ENCODE results near the gene GASK1B. TPM values are rescaled to one million over a fixed set of nuclear protein-coding genes. Genes with fewer than 3 reads are reported as not detected.
A peak's percentile ranks its signal among the peaks of the same experiment; 100 is the strongest.

The GASK1B gene
- 40.4 and 50.0 TPM in 2 replicates for total RNA-seq (2016; rRNA removed; fragmentation: Illumina TruSeq; extraction: Trizol)
- total RNA-seq (2016; cell fraction: cytosol; rRNA removed; fragmentation: Illumina TruSeq; extraction: Trizol; ENCODE audit: low read depth), result 2.5 and 3.1 TPM in 2 replicates
- total RNA-seq (2016; cell fraction: insoluble cytoplasmic fraction; rRNA removed; fragmentation: Illumina TruSeq; extraction: Trizol), result 35.3 and 52.8 TPM in 2 replicates
- 13.1 and 13.2 TPM in 2 replicates for total RNA-seq (2016; cell fraction: membrane; rRNA removed; fragmentation: Illumina TruSeq; extraction: Trizol)
- total RNA-seq (2016; cell fraction: nucleus; rRNA removed; fragmentation: Illumina TruSeq; extraction: Trizol), result 56.3 and 57.2 TPM in 2 replicates
- polyA plus RNA-seq (2011; rRNA removed), result 23.0 and 29.1 TPM in 2 replicates
- polyA plus RNA-seq (2011; cell fraction: cytosol; rRNA removed), result 16.9 and 19.4 TPM in 2 replicates
- 20.4 and 23.5 TPM in 2 replicates for polyA plus RNA-seq (2011; cell fraction: nucleus; rRNA removed)
- 24.3 and 25.1 TPM in 2 replicates for polyA plus RNA-seq (2012)
- polyA plus RNA-seq (2016; cell fraction: cytosol; fragmentation: Illumina TruSeq; extraction: Trizol; ENCODE audit: low read depth), result 1.6 and 1.7 TPM in 2 replicates
- polyA plus RNA-seq (2016; cell fraction: insoluble cytoplasmic fraction; fragmentation: Illumina TruSeq; extraction: Trizol; ENCODE audit: low read depth), result 38.9 and 44.5 TPM in 2 replicates
- 5.1 and 6.2 TPM in 2 replicates for polyA plus RNA-seq (2016; cell fraction: membrane; fragmentation: Illumina TruSeq; extraction: Trizol; ENCODE audit: low read depth)
- 47.6 and 48.5 TPM in 2 replicates for polyA plus RNA-seq (2016; cell fraction: nucleus; fragmentation: Illumina TruSeq; extraction: Trizol; ENCODE audit: insufficient read depth, low read depth)
- 0.05 and 56.5 TPM in 2 replicates for polyA minus RNA-seq (2011; rRNA and poly(A)+ RNA removed; ENCODE audit: low replicate concordance)
- polyA minus RNA-seq (2011; cell fraction: cytosol; rRNA and poly(A)+ RNA removed), result 51.6 and 55.0 TPM in 2 replicates
- polyA minus RNA-seq (2011; cell fraction: nucleus; rRNA and poly(A)+ RNA removed), result 104 and 111 TPM in 2 replicates
- percentile 93 among the genes with signal in this experiment for Bru-seq, nascent RNA
- percentile 92 among the genes with signal in this experiment for BruChase-seq, experiment 1, labeled RNA remaining after a 6-hour chase
- BruChase-seq, experiment 2, labeled RNA remaining after a 2-hour chase, result percentile 87 among the genes with signal in this experiment
- long read RNA-seq, experiment 1, full-length matches to known transcripts, result 7 of 19 reads
- long read RNA-seq, experiment 1, partial matches to known transcripts, result 7 of 19 reads
- long read RNA-seq, experiment 1, other reads (novel, unspliced or antisense), result 5 of 19 reads
- long read RNA-seq, experiment 2, partial matches to known transcripts, result 2 of 58 reads
- long read RNA-seq, experiment 2, other reads (novel, unspliced or antisense), result 56 of 58 reads

DNA sequence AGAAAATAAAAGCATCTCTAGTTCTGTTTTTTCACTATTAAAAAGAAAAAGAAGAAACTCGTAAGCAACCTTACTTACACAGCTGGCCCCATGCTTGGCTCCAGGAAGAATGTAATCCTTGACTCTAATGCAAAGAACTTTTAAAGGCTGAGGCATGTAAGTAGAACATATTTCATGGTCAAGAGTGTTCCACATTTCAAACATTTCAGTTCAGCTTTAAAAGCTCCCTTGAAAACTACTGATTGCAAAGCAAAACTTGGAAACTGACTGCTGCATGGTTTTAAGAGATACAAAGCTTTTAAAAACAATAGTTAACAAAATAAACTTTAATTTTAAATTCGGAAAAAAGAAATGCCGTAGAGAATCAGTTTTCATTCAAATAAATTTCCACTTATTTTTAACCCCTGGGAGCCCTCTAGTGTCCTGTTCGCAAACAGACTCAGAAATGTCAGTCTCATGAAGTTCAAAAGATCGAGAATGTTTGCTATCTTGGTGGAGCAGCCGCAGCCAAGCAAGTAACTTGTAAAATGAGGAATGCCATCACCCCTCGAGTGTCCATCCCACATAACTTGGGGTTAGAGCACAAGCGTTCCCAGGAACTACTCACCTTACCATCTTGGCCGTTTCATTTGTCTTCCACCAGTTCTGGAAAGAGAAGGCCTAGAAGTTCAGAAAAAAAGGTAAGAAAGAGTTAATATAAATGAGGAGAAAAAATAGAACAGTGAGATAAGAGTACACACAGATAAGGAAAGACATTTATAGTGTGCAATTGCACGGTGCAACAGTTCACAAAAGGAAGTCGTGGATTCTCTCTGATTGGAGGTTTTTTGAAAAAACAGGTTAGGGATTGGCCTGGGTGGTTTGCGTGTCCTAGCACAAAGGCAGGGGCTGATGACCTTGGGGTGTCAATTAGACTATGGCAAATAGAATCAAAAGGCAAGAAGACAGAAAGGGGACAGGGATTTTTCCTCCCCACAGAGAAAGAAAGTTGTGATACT lies at the start of gene GASK1B:
Gene GASK1B (minus strand): TSS at position 765 of the 998 bp plus-strand sequence. CDS start 1,650 bp downstream, outside the sequence.
- H3K4me3 ChIP-seq (replicated peaks in 1 of 3; ENCODE audit: insufficient read depth in 1 of 3, low read depth in 2 of 3, low read length in 3 of 3), result peak within 1 kb of the TSS; percentile 73 to 87 (median 78)
- FAIRE-seq, result peak; percentile 81
- no peaks in the 10 kb centered on the region; the same call in 1 of the 2 replicates for H4K20me1 ChIP-seq (ENCODE audit: insufficient read depth, low read length)
- no peaks in the 10 kb centered on the region for H3K27me3 ChIP-seq (ENCODE audit: control insufficient read depth in 1 of 2, insufficient read depth in 2 of 2, low read length in 2 of 2)
- DNase-seq (ENCODE audit: low spot score), result peak; percentile 81
- in situ Hi-C loops (cut with HindIII; ENCODE audit: extremely low pct_ligation_motif_present, low pct_unique_long_range_greater_than_20kb), result loop anchor here (5.0 kb wide), 1 partner anchor 180 kb away; no protein-coding TSS in a partner anchor
- no peaks in the 10 kb centered on the region for H3K9me3 ChIP-seq (ENCODE audit: low read length)
- ATAC-seq, result peak; percentile 58
- H3K27ac ChIP-seq (ENCODE audit: extremely low read length, insufficient read depth, low read length), result peak within 1 kb of the TSS; percentile 79
- H3K4me1 ChIP-seq (ENCODE audit: insufficient read depth, low read length), result peaks cover 75% of the 10 kb centered on the region
- ChIA-PET CTCF (ENCODE audit: low intra/inter-chr PET ratio, low total read pairs) (interaction anchor here (1.7 to 3.7 kb wide), 2 partner anchors 181 to 194 kb away, joined by 3 to 50 read pairs; no protein-coding TSS in a partner anchor), POLR2A (interaction anchor here (2.7 kb wide), 1 partner anchor 178 kb away, joined by 25 read pairs; no protein-coding TSS in a partner anchor)
- H3K79me2 ChIP-seq (ENCODE audit: insufficient read depth, low read length), result peaks cover 55% of the 10 kb centered on the region
- peaks cover 0 to 1% of the 10 kb centered on the region in 2 experiments; a peak in 2 of 5 replicates for H3K36me3 ChIP-seq (replicated peaks in 1 of 2; ENCODE audit: control insufficient read depth in 1 of 2, insufficient read depth in 2 of 2, low read length in 2 of 2)
- WGBS (ENCODE audit: low lambda C conversion rate), result 3% methylated on average over 12 of the region's 12 CpGs
- peak within 1 kb of the TSS; percentile 72 for H3K4me2 ChIP-seq (ENCODE audit: low read depth, low read length)
- peak within 1 kb of the TSS; percentile 87 for H2AFZ ChIP-seq (ENCODE audit: low read length)
- BruUV-seq (replicated peaks), result TSS peak; percentile 43
- H3K9ac ChIP-seq (ENCODE audit: insufficient read depth, low read depth, low read length), result peak within 1 kb of the TSS; percentile 76
- intact Hi-C loops (cut with micrococcal nuclease; ENCODE audit: unreplicated experiment), result loop anchor here (1.0 to 10.0 kb wide), 4 partner anchors 83 to 658 kb away; no protein-coding TSS in a partner anchor
- peak; percentile 50; the same call in 1 of the 2 replicates for TF ChIP-seq POLR2G (IDR thresholded peaks at IDR 0.05; ENCODE audit: low read depth, low read length)
- TF ChIP-seq, protein P1, sequence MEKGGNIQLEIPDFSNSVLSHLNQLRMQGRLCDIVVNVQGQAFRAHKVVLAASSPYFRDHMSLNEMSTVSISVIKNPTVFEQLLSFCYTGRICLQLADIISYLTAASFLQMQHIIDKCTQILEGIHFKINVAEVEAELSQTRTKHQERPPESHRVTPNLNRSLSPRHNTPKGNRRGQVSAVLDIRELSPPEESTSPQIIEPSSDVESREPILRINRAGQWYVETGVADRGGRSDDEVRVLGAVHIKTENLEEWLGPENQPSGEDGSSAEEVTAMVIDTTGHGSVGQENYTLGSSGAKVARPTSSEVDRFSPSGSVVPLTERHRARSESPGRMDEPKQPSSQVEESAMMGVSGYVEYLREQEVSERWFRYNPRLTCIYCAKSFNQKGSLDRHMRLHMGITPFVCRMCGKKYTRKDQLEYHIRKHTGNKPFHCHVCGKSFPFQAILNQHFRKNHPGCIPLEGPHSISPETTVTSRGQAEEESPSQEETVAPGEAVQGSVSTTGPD (CRISPR knock-in tag; IDR thresholded peaks at IDR 0.05), result no peak
- TF ChIP-seq, protein P2, sequence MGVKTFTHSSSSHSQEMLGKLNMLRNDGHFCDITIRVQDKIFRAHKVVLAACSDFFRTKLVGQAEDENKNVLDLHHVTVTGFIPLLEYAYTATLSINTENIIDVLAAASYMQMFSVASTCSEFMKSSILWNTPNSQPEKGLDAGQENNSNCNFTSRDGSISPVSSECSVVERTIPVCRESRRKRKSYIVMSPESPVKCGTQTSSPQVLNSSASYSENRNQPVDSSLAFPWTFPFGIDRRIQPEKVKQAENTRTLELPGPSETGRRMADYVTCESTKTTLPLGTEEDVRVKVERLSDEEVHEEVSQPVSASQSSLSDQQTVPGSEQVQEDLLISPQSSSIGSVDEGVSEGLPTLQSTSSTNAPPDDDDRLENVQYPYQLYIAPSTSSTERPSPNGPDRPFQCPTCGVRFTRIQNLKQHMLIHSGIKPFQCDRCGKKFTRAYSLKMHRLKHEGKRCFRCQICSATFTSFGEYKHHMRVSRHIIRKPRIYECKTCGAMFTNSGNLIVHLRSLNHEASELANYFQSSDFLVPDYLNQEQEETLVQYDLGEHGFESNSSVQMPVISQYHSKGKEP (CRISPR knock-in tag; IDR thresholded peaks at IDR 0.05), result no peak
- TF ChIP-seq TBX3 (IDR thresholded peaks at IDR 0.05; ENCODE audit: borderline replicate concordance), result no peak
- TF ChIP-seq ELF3 (CRISPR knock-in tag; IDR thresholded peaks at IDR 0.05), result 0 out of 2 replicates have a peak, but pooled peaks have one; percentile 31
- no peak for TF ChIP-seq REPIN1 (CRISPR knock-in tag; IDR thresholded peaks at IDR 0.05; ENCODE audit: borderline replicate concordance, low read depth)
- TF ChIP-seq GATAD1 (CRISPR knock-in tag; IDR thresholded peaks at IDR 0.05), result no peak
- TF ChIP-seq, protein P3, sequence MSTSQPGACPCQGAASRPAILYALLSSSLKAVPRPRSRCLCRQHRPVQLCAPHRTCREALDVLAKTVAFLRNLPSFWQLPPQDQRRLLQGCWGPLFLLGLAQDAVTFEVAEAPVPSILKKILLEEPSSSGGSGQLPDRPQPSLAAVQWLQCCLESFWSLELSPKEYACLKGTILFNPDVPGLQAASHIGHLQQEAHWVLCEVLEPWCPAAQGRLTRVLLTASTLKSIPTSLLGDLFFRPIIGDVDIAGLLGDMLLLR (CRISPR knock-in tag; IDR thresholded peaks at IDR 0.05), result no peak
- TF ChIP-seq SIN3A (IDR thresholded peaks at IDR 0.05; ENCODE audit: borderline replicate concordance, low read depth, low read length), result 0 out of 2 replicates have a peak, but pooled peaks have one; percentile 40
- TF ChIP-seq RAD21 (CRISPR knock-in tag; IDR thresholded peaks at IDR 0.05), result peak; percentile 34; the same call in 1 of the 2 replicates
